Stimulated activated CD4-positive, alpha-beta T cell treated with anti-CD3 and anti-CD28 coated beads, Interleukin-4, amount 100 ng/mL, for 4 hours (primary cell): ENCODE measurements around the gene TNFSF15.
A peak's percentile ranks its signal among the peaks of the same experiment; 100 is the strongest.

ENCODE experiments used
- DNase-seq, 2 experiments: peaks; one replicate each; pipeline ENCODE4 v3.0.0-alpha.2; 2020

Gene TNFSF15

DNA sequence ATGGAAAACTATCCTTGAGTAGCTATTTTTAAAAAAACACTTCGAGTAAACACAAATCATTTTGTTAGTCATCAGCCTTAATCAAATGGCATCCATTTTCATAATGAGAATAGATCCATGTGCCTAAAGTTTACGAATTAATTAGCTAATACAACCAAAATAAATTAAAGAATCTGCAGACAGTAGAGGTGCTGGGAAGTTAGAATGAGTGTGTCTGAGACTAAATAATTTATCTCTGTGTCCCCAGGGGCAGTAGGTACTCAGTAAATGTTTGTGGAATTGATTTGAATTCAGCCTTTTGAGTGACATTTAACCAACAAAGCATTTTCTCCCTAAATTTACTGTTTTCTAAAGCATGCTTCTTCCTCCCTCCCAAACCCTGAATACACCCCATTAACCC lies 18.6 kb downstream of the TNFSF15 start:
- no peak for DNase-seq

DNA sequence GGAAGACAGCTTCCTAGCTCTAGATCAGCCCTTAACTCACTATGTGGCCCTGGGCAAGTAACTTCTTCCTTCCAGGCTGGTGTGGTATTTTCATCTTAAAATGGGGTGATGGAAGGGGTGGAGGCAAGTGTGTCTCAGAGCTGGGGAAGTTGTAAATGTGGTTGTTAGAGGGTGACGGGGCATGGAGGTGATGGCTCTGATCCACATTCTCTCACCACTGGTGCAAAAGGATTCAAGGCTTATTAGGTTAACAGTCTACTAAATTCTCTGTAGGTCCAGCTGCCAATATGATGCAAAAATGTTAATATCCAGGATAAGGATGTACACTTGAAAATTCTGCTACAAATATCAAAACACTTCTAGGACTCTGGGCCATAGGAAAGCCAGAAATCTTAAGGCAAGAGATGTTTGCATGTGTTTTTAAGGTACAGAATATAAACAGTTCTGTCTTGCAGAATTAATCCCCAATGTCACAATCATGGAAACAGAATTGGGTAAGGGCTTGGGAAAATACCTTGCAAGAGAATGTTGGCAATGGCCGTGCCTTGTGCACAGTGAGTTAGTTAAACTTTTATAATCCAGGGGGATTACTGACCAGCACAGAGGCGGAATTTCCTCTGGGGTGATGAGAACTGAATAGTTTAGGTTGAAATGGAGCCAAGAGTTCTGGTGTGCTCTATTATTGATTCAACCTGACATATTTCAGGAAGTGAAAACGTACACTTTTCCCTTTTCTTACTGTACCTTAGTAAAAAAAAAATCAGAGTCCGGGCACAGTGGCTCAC lies 19.8 kb downstream of the TNFSF15 start:
- DNase-seq, result no peak

DNA sequence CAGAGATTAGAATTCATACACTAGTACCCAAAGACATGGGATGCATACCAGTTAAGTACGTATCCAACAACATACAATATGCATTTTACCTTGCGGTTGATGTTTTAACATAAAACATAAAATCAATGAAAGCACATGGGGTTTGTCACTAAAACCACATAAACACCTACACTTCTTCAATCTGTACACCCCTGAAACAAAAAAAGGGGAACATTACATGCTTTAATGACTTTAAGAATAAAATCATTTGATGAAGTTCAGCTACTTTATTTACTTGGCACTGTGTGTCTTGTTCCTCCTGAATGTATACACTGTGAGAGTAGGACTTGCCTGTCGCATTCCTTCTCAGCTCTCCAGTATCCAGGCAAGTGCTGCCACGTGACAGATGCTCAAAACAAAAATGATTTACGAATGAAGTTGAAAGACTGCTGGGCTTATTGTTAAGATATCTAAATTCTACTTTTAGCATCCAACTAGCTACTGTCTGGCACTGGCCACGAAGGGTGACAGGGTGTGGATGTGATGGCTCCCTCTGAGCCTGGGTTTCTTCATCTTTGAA lies 21.0 kb downstream of the TNFSF15 start:
- no peak for DNase-seq

DNA sequence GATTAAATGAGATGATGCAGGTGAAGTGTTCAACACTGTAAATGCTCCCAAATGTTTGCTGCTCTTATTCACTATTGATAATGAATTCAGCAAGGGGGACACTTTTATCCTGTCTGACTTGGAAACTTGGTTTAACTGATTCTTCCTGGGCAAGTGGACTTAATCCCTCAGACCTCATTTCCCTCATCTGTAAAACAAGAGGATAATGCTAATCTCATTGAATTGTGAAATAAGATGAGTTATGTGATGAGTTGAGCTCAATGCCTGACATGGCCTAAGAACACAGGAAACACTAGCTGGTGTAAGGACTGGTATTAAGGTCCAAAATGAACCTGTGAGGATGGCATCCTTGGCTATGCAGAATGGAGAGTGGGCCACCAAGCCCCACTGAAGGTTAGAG lies 23.3 kb downstream of the TNFSF15 start:
- DNase-seq, result no peak

DNA sequence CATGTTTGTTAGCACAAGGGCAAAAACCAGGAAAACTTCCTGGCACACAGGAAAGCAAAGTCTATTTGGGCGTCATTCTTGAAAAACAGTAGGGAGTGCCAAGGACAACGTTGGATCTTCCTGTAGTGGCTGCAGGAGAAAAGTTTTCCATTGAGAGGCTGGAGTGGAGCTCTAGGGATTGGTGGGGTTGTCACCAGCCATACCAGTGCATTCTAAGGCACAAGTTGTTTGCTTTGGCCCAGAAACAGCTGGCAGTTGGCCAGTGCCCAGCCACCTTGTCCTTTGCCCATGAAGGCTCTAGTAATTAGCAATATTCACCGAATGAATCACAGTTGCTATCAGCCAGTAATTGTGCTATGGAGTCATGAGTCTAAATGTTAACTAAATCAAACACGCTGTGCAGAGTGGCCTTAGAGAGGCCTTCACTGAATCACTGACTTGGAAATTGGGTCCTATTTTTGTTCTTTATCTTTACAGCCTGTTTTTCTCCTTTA lies 26.4 kb downstream of the TNFSF15 start:
- no peak for DNase-seq

DNA sequence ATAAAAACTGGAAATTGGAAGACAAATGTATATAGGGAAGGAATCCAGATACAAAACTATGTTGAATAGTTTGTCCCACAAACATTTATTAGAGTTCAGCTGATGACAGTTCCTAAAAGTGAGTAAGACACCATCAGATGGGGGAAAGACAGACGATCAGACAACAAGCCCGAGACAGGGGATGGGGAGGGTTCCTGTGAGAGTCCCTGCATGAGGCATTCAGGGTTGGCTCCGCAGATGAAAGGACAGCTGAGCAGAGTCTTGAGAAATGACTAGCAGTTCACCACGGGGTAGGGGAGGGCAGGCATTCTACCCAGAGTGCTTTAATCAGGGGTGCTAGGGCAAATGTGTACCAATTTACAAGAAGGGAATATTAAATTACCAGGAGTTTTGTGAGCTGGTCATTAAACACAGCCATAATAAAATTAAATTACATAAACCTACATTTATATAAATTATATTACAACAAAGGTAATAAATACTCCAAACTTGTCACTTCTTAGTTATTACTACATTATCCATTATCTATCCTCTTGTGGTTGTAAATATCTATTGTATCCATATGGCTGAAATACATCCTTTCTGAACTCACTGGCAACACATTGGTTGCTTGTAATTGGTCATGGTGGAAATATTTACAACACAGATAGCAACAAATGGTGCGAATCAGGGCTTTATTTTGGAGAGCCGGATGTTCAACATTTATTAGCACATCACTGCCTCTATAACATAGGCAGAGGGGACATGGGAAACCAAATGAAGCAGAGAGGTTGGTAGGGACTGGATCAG lies 27.8 kb downstream of the TNFSF15 start:
- peak; percentile 27 to 71 for DNase-seq

DNA sequence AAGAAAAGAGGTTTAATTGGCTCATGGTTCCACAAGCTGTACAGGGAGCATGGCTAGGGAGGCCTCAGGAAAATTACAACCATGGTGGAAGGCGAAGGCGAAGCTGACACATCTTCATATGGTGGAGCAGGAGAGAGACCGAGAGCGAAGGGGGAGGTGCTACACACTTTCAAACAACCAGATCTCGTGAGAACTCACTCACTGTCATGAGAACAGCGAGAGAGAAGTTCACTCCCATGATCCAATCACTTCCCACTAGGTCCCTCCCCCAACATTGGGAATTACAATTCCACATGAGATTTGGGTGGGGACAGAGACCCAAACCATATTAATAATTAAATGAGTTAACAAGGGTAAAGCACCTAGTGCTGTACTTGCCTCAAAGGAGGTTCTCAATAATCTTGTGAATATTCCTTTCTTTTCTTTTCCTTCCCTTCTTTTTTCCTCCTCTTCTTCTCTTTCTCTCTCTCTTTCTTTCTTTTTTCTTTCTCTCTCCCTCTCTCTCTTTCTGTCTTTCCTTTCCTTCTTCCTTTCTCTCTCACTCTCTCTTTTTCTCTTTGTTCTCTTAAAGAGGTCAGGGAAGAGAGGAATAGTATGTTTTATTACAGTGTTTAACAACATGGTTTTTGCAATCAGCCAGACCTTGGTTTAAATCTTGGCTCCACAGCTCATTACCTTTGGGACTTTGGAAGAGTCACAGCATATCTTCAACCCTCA lies 29.0 kb downstream of the TNFSF15 start:
- no peak for DNase-seq

DNA sequence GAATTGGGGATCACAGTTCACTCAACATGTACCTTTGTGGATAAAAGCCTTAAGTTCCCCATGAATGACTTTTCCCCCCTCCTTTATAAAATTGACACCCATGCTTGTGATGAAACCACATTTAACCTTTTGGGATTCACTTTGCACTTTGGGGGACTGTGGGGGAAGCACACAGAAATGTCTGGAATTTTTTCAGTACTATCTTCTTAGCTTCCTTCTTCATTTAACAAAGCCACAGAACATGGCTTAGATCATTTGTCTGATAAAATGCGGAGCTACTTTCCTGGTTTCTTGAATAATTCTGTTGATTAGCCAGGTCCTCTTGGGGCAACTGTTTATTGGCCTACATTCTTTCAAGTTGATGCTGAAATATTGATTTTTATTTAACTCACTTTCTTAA lies 29.9 kb downstream of the TNFSF15 start:
- no peak for DNase-seq

DNA sequence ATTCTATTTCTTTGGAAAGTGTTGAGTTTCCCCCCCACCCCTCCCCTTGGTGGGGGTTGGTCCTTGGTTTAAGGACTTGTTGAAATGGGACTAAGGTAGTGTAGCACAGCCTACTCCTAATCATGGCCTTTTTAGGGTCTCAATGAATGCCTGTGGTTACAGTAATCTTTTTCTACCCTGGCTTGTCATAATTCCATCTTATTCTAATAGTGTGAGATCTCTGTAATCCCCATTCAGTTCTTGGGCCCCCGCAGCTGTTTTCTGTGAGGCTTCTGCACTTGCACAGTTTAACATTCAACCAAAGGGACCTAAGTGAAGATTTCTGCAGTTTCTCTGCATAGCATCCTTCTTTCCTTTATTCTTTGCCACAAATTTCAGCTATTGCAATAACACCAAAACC lies 30.7 kb downstream of the TNFSF15 start:
- DNase-seq, result no peak

DNA sequence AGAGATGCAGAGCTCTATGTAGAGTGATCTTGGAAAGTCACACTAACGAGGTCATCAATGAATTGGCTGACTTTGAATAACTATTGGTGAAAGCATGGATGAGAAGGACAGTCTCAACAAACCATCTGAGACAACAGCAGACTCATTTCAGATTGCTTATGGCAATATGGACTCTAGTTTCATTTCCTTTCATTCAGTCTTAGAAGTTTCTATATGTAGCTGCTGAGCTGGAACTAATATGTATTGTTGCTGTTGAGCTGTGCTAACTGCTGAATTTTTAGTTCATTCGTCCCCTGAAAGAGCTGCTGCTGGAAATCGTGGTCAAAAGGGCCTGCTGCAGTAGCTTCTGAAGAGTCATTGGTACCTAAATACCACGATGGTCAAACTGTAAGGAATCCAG lies 31.3 kb downstream of the TNFSF15 start:
- no peak for DNase-seq

DNA sequence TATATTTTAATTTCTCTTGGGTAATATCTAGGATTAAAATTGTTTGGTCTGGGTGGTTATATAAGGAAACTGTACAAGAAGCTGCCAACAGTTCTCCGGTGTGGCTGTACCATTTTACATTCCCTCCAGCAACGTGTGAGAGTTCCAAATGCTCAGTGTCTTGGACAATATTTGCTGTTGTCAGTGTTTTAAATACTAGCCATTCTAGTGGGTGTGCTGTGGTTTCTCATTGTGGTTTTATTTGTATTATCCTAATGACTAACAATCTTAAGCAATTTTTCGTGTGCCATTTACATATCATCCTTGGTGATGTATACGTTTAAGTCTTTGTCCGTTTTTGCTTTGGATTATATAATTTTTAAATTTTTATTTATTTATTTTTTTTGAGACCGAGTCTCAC lies 34.0 kb downstream of the TNFSF15 start:
- no peak for DNase-seq

DNA sequence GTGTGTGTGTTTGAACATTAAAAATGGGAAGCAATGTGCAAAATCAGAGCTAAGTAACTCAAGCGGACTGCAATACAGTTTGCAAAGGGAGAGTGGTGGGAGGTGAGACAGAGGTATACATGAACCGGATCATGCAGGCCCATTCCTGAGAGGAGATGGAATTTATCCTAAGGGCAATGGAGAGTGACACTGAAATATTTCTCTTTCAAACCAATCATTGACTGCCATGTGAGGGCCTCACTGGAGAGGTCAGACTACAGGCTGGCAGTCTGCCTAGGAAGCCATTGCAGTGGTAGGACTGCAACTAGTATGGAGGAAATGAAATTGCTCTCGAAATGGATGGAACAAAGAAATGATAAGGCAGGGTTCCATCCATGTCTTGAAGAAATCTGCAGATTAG lies 34.8 kb downstream of the TNFSF15 start:
- DNase-seq, result no peak

DNA sequence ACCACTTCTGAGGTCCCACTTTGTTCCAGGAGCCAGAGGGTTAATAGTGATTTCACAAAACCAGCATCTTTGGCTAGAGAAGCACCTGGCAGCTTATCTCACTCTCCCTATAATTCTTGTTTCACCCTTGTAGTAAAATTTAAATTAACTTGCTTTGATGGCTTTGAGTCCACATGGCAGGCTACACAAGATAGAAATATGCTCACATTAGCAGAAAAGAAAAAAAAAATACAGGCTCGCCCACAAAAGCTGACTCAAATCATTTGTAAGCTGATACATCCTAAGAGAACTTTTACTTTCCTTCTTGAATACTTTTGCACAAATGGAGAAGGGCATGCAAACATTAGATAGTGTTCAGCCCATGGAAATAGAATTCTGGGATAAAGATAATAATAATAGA lies 36.2 kb downstream of the TNFSF15 start:
- no peak for DNase-seq

DNA sequence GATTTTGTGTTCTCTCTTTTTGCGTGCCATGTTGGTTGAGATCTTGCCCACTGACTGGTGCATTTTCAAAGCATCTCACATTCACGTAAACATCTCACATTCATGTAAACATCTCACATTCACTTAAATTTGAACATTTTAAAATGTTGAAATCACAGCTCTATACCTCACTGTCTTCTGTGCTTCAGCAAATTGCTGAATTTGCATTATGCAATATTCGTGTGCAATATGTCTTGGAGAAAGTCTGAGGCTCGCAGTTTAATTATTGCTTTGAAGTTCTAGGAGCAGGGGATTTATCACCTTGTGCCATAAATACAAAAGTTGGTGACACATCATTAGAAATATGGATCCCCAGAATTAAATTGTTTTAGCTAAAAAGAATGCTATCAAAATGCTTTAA lies 42.6 kb downstream of the TNFSF15 start:
- no peak for DNase-seq

DNA sequence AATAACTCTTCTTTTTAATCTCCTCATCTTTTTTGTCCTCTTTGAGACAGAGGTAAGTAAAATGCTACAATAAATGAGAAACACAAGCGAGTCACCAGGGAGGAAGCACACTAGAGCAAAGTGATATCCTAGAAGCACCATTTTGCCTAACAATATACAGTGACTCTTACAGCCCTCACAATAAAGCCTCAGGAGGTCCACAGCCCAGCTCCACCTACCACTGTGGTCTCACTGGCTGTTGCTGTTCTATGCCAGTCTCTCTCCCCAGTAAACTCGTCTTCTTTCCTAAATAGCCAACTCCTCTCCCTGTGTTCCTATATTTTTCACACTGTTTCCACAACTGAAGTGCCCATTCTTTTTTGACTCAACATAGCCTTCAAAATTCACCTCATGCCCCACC lies 44.3 kb downstream of the TNFSF15 start:
- DNase-seq, result no peak

DNA sequence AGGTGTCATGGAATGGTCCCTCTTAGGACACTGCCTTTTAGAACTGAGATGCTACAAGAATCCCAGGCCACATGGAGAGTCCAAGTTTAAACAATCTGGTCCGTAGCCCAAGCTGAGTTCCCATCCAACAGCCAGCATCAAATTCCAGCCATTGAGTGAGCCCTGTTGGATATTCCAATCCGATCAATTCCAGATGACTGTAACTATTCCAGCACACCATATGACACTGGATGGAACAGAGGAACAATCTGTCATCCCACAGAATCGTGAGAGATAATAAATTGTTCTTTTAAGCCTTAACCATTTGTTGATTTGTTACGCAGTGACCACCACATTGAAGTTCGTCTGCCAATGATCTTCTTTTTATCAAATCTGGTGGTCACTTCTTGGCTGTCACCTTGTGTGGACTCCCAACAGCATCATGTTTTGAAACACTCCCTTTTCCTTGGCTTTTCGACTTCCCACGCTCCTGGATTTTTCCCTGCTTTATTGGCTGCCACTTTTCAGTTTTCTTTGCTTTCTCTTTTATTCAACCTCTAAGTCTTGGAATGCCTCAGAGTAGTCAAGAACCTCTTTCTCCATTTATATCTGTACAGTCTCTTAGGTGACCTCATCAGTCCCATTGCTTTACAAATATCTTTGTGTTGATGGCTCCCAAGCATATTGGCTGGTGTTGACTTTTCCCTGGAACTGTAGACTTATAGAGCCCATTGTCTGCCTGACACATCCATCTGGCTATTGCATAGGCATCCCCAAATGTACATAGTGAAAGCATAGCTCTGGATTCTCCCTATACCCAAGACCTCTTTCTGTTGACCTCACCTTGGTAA lies 46.1 kb downstream of the TNFSF15 start:
- DNase-seq, result no peak

DNA sequence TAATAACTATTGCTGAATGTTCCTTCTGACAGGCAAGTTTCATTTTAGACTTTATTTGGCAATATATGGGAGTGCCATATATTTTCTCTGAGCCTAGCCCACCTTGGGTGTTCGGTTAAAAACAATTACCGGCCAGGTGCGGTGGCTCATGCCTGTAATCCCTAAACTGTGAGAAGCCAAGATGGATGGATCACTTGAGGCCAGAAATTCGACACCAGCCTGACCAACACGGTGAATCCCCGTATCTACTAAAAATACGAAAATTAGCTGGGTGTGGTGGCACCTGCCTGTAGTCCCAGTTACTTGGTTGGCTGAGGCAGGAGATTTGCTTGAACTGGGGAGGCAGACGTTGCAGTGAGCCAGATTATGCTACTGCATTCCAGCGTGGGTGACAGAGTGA lies 47.9 kb downstream of the TNFSF15 start:
- no peak for DNase-seq

DNA sequence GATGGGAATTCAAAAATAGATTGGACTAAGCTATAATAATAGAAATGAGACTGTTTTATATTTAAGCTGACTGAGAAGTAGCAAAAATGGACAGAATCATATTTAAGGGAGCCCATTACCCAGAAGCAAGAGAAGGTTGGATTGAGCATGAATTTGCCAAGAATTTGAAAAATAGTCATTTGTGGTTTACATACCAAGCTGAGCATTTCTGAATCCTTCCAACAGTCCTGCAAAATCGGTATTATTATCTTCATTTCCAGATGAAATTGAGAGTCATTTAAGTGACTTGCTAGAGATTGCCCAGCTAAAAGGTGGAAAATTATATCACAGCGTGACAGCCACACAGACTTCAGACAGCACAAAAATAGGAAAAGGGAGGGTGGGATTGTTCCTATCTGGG lies 48.4 kb downstream of the TNFSF15 start:
- no peak for DNase-seq

DNA sequence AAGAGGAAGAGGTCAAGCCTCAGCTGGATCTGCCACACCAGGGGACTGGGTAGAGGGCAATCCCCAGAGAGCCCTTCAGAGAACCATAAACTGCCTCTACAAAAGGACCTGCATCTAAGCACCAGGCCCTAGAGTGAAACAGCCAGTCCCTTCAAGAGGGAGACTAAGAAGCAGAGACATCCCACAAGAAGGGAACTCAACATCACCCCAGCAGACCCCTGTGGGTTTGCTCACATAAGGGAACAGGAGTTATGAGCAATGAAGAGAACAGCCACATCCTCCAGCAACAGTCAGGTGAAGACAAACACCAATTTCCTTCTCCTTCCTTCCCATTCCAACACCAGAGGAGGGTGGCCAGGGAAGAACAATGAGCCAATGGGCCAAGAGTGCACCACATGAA lies 48.9 kb downstream of the TNFSF15 start:
- DNase-seq, result no peak

DNA sequence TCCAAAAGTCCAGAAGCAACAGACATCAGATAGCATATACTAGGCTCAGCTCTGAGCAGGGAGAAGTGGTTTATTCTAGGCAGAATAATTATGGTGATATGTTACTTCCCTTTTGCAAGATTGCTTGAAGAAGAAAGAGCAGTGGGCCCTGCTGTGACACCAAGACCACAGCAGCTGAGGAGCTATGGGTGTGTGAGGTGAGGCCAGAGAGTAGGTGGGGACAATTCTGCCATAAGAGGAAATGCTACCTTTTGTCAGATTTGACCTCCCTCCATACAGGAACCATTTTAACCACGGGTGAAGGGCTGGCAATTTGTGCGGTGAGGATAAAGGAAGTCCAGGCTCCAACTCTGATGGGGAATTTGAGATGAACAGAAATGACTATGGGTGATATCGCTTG lies 51.3 kb downstream of the TNFSF15 start:
- no peak for DNase-seq

DNA sequence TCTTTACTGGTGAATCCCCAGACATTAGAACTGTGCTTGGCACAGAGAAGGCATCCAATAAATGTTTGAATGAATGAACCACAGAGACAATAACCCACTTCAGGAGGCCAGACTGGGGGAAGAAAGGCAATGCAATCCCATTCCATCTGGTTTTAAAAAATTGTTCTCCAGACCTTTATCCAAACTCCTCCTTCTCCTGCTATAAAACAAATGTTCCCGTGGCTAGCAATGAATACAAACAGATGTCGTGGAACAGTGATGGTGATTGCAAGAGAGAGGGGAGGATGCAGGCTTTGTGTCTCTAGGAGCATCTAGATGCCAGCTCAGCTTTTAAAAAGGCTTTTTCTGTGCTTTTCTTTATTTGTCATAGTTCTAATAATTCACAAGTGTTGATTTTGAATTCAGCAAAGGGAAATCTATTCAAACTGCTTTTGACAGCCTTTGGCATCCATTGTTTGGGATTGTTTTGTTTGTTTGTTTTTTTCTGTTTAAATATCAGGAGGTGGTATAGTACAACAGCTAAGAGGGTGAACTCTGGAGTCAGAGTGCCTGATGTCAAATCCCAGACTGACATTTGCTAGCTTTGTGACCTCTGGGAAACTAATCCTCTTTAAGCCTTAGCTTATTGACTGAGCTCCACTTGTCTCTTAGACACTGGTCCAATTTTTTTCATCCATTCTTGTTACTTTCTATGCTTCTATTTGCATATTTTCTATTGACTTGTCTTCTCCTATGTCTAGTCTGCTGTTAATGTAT lies 59.1 kb downstream of the TNFSF15 start:
- DNase-seq, result no peak
